ENCODE results near the gene MEDAG.

The MEDAG gene

DNA sequence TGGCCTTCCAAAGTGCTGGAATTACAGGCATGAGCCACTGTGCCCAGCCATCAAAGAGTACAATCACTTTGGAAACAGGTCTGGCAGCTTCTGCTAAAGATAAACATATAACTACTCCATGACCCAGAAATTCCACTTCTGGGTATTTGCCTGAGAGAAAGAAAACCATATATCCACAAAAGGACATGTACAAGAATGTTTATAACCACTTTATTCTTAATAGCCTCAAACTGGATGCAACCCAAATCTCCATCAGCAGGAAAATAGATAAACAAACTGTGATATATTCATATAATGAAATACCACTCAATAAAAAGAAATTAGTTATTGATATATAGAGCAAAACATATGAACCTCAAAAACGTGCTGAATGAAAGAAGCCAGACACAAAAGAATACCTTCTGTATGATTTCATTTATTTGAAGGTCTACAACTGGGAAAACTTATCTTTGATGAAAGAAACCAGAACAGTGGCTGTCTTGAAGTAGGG lies 66.9 kb downstream of the MEDAG start:
- DNase-seq = no peak
- no CpG with 5 or more reads among the region's 1 CpG for WGBS (ENCODE audit: extremely low coverage, insufficient coverage, low lambda C conversion rate)
- H3K27me3 ChIP-seq (ENCODE audit: insufficient read depth, low read length, poor library complexity) = no peaks in the 10 kb centered on the region

DNA sequence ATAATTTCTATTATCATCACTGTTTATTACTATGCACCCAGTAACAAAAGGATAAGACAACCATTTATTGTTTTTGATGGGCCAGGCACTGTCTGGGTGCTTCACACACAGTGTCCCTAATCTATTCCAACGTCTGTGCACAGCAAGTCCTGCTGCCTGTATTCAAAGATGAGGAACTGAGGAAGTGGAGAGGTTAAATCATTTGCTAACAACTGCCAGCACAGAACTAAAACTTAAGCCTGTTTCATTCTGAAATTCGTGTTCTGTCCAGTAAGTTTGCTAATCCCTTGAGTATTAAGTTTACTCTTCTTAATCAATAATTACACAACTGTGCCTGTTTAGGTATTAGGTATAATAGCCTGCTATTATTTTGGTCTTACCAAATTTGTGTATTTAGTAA lies 68.3 kb downstream of the MEDAG start:
- Histone ChIP-seq H2BK5ac (ENCODE audit: low read length) (no peak overlapping the region), H3K4me1 (ENCODE audit: control insufficient read depth, low read depth, low read length) (no peaks in the 10 kb centered on the region), H3K79me2 (ENCODE audit: control insufficient read depth, insufficient read depth, low read length) (no peaks in the 10 kb centered on the region), H4K5ac (ENCODE audit: low read length) (no peak overlapping the region), H3K56ac (ENCODE audit: low read length) (no peak overlapping the region), H2BK15ac (replicated peaks; ENCODE audit: low read depth) (no peak overlapping the region), H2BK120ac (ENCODE audit: low read depth, low read length) (no peak overlapping the region), H3K9ac (ENCODE audit: low read length) (no peak overlapping the region), H3K27ac (ENCODE audit: low read depth, low read length) (no peak overlapping the region), H3K36me3 (ENCODE audit: control insufficient read depth, insufficient read depth, low read length) (no peaks in the 10 kb centered on the region), H3K18ac (ENCODE audit: low read length) (no peak overlapping the region), H3K4me2 (ENCODE audit: low read length) (no peak overlapping the region), H3K4ac (ENCODE audit: low read depth, low read length) (no peak overlapping the region), H3K27me3 (ENCODE audit: insufficient read depth, low read length, poor library complexity) (no peaks in the 10 kb centered on the region), H3K79me1 (ENCODE audit: low read length) (no peaks in the 10 kb centered on the region), H2AK5ac (ENCODE audit: low read length) (no peak overlapping the region), H4K8ac (ENCODE audit: low read depth, low read length) (no peak overlapping the region), H3K23ac (ENCODE audit: low read length) (no peak overlapping the region), H3K4me3 (ENCODE audit: low read length) (no peak overlapping the region)
- no CpG with 5 or more reads among the region's 2 CpGs for WGBS (ENCODE audit: extremely low coverage, insufficient coverage, low lambda C conversion rate)
- DNase-seq = no peak

More for the DNA sequence above, 66.9 kb downstream of the MEDAG start:
- no peak overlapping the region for H2BK5ac ChIP-seq (ENCODE audit: low read length)
- no peak overlapping the region for H3K27ac ChIP-seq (ENCODE audit: low read depth, low read length)
- no peak overlapping the region for H4K5ac ChIP-seq (ENCODE audit: low read length)
- no peak overlapping the region for H2AK5ac ChIP-seq (ENCODE audit: low read length)
- H3K4me2 ChIP-seq (ENCODE audit: low read length) = no peak overlapping the region
- no peak overlapping the region for H2BK120ac ChIP-seq (ENCODE audit: low read depth, low read length)
- H3K9ac ChIP-seq (ENCODE audit: low read length) = no peak overlapping the region
- H3K79me2 ChIP-seq (ENCODE audit: control insufficient read depth, insufficient read depth, low read length) = no peaks in the 10 kb centered on the region
- no peaks in the 10 kb centered on the region for H3K4me1 ChIP-seq (ENCODE audit: control insufficient read depth, low read depth, low read length)
- H3K4me3 ChIP-seq (ENCODE audit: low read length) = no peak overlapping the region
- no peaks in the 10 kb centered on the region for H3K36me3 ChIP-seq (ENCODE audit: control insufficient read depth, insufficient read depth, low read length)
- no peak overlapping the region for H4K8ac ChIP-seq (ENCODE audit: low read depth, low read length)
- no peak overlapping the region for H3K18ac ChIP-seq (ENCODE audit: low read length)
- no peak overlapping the region for H3K4ac ChIP-seq (ENCODE audit: low read depth, low read length)
- H3K79me1 ChIP-seq (ENCODE audit: low read length) = no peaks in the 10 kb centered on the region
- no peak overlapping the region for H3K56ac ChIP-seq (ENCODE audit: low read length)
- no peak overlapping the region for H2BK15ac ChIP-seq (replicated peaks; ENCODE audit: low read depth)
- H3K23ac ChIP-seq (ENCODE audit: low read length) = no peak overlapping the region
